HG03432 (cell line): ENCODE results near the gene SLC7A7.
A peak's percentile ranks its signal among the peaks of the same experiment; 100 is the strongest.

ENCODE experiments used
- ATAC-seq: cut with Tn5 transposase; IDR thresholded peaks from one replicate; pipeline ENCODE4 v1.9.1; 2021; ENCODE audit warnings: mild to moderate bottlenecking, moderate library complexity; ENCODE audit not compliant: unreplicated experiment

SLC7A7 gene

GRCh38 chr14:22844221-22845102, 29.2 kb upstream of the SLC7A7 start:
- ATAC-seq: no peak

- ATAC-seq: no peak
These were observed 28.1 kb upstream of the SLC7A7 start for GRCh38 chr14:22843123-22843925.

GRCh38 chr14:22842211-22843122, 27.2 kb upstream of the SLC7A7 start:
- no peak for ATAC-seq

- ATAC-seq: no peak
These were observed 26.5 kb upstream of the SLC7A7 start for GRCh38 chr14:22841769-22842168.

GRCh38 chr14:22841311-22841710, 26.1 kb upstream of the SLC7A7 start:
- ATAC-seq: no peak

GRCh38 chr14:22839159-22839779, 24.0 kb upstream of the SLC7A7 start:
- ATAC-seq: no peak

GRCh38 chr14:22838631-22839041, 23.4 kb upstream of the SLC7A7 start:
- ATAC-seq: no peak

- ATAC-seq: no peak
These were observed 22.7 kb upstream of the SLC7A7 start for GRCh38 chr14:22837750-22838538.

GRCh38 chr14:22837114-22837749, 22.0 kb upstream of the SLC7A7 start:
- ATAC-seq: no peak

- no peak for ATAC-seq
These were observed 21.3 kb upstream of the SLC7A7 start, which contains the start of gene MMP14 for GRCh38 chr14:22836301-22837113. Gene MMP14 (plus strand): TSS chr14:22836585. CDS start chr14:22836818, 233 bp downstream.

GRCh38 chr14:22835505-22835904, 20.3 kb upstream of the SLC7A7 start:
- ATAC-seq: no peak

GRCh38 chr14:22830443-22831010, 15.3 kb upstream of the SLC7A7 start:
- peak; percentile 5 for ATAC-seq

- peak; percentile 80 for ATAC-seq
These were observed 14.6 kb upstream of the SLC7A7 start, which contains the start of gene MRPL52 for GRCh38 chr14:22829661-22830442. Gene MRPL52 (plus strand): TSS chr14:22829887. CDS start chr14:22829913, 26 bp downstream.

GRCh38 chr14:22829076-22829660, 13.9 kb upstream of the SLC7A7 start:
- peak; percentile 12 for ATAC-seq

- no peak for ATAC-seq
These were observed 9.6 kb upstream of the SLC7A7 start for GRCh38 chr14:22824711-22825359.

GRCh38 chr14:22822571-22823098, 7.4 kb upstream of the SLC7A7 start:
- peak; percentile 58 for ATAC-seq
